CD4-positive, alpha-beta T cell (primary cell): Measurements from ENCODE around the gene IKZF2. TPM values are rescaled to one million over a fixed set of nuclear protein-coding genes. Genes with fewer than 3 reads are reported as not detected.

Experiments used
- ATAC-seq: fragments of 200-7000 bp; cut with Tn5 transposase; one replicate; pipeline ENCODE4 v1.10.0; 2022; ENCODE audit warnings: mild to moderate bottlenecking; ENCODE audit not compliant: poor library complexity
- CTCF ChIA-PET: fragments of 350-600 bp; sonication (Branson Sonifier 250); formaldehyde crosslinking; loops from one replicate; lab custom pipeline; 2021; ENCODE audit warnings: antibody characterized with exemption, inconsistent platforms; lab: Charles Lee
- POLR2A ChIA-PET: fragments of 350-600 bp; sonication (Branson Sonifier 250); formaldehyde crosslinking; loops from one replicate; lab custom pipeline; 2021; ENCODE audit warnings: antibody characterized with exemption, inconsistent platforms; lab: Charles Lee
- DNase-seq, 14 experiments: peaks; one replicate each; pipeline ENCODE4 v3.0.0-alpha.2; 2013 to 2020; ENCODE audit warnings: mixed read lengths in 2 of 14
- H3K27ac ChIP-seq, 2 donors: one replicate each; pipeline versions ENCODE4 v1.5.1 to v1.7.0; 2013; ENCODE audit warnings: low read length in 2 of 2, low read depth in 1 of 2, mild to moderate bottlenecking in 1 of 2
- H3K27me3 ChIP-seq, 2 experiments: 1 replicate in 1 of 2; 2 replicates in 1 of 2; pipeline versions ENCODE4 v1.6.1 to v1.7.0; 2013; ENCODE audit warnings: low read length in 2 of 2, control low read depth in 1 of 2, mild to moderate bottlenecking in 1 of 2, moderate library complexity in 1 of 2; ENCODE audit not compliant: insufficient read depth in 2 of 2, control insufficient read depth in 1 of 2
- H3K36me3 ChIP-seq: one replicate; pipeline ENCODE4 v1.6.1; 2013; ENCODE audit warnings: low read length, control low read depth; ENCODE audit not compliant: insufficient read depth
- H3K4me1 ChIP-seq: one replicate; pipeline ENCODE4 v1.6.1; 2013; ENCODE audit warnings: low read length, control low read depth; ENCODE audit not compliant: insufficient read depth
- H3K4me3 ChIP-seq: one replicate; pipeline ENCODE4 v1.5.1; 2013; ENCODE audit warnings: mild to moderate bottlenecking, low read length, moderate library complexity
- H3K9me3 ChIP-seq, 2 experiments: 1 replicate in 1 of 2; 2 replicates in 1 of 2; pipeline versions ENCODE4 v1.6.1 to v1.7.0; 2013; ENCODE audit warnings: low read length in 2 of 2, mild to moderate bottlenecking in 2 of 2, control low read depth in 1 of 2, moderate library complexity in 1 of 2; ENCODE audit not compliant: control insufficient read depth in 1 of 2, insufficient read depth in 1 of 2
- H3K27ac Mint-ChIP-seq: one replicate; pipeline ENCODE4 v1.8.0; 2020; ENCODE audit warnings: mixed read lengths
- H3K27me3 Mint-ChIP-seq: one replicate; pipeline ENCODE4 v1.8.0; 2021; ENCODE audit warnings: mixed read lengths
- H3K36me3 Mint-ChIP-seq: one replicate; pipeline ENCODE4 v1.8.0; 2021; ENCODE audit warnings: low read depth, mixed read lengths
- H3K4me1 Mint-ChIP-seq: one replicate; pipeline ENCODE4 v1.8.0; 2021; ENCODE audit warnings: low read depth, mixed read lengths
- H3K4me3 Mint-ChIP-seq: one replicate; pipeline ENCODE4 v1.8.0; 2020; ENCODE audit warnings: mild to moderate bottlenecking, mixed read lengths
- H3K9me3 Mint-ChIP-seq: one replicate; pipeline ENCODE4 v1.8.0; 2020; ENCODE audit warnings: mixed read lengths
- CTCF ChIP-seq: fragments of 200-600 bp; IDR thresholded peaks from one replicate; pipeline ENCODE4 v1.8.0; 2022; ENCODE audit warnings: antibody characterized with exemption, mild to moderate bottlenecking
- intact Hi-C, 2 experiments: fragments of 100-400 bp; cut with DNase I in 1 of 2; cut with micrococcal nuclease in 1 of 2; formaldehyde crosslinking; loops; one replicate each; pipeline versions ENCODE4 v1.15.1 to v1.9.0; 2023 to 2025; cut with DNase I, micrococcal nuclease
- total RNA-seq, 174 experiments: library from RNA in 2 of 174; stranded (reverse) in 2 of 174; gene quantifications; one replicate each; pipeline ENCODE4 v1.2.3 and lab custom pipeline; 2021 to 2026

IKZF2 gene
- total RNA-seq, 2 experiments from 2014 or later, result 8.7 to 8.9 TPM

GRCh38 chr2:212960336-212960735 is 191.1 kb downstream of the IKZF2 start:
- peaks cover 3% of the 10 kb centered on the region for H3K4me1 ChIP-seq
- H3K36me3 ChIP-seq, result no peaks in the 10 kb centered on the region
- no peak for TF ChIP-seq CTCF
- H3K4me1 Mint-ChIP-seq, result peaks cover 44% of the 10 kb centered on the region
- no peak overlapping the region for H3K4me3 Mint-ChIP-seq
- H3K9me3 ChIP-seq, result no peaks in the 10 kb centered on the region
- POLR2A ChIA-PET, result no interaction called here
- H3K27ac Mint-ChIP-seq, result no peak overlapping the region
- H3K36me3 Mint-ChIP-seq, result no peaks in the 10 kb centered on the region
- H3K27me3 ChIP-seq, result no peaks in the 10 kb centered on the region
- intact Hi-C loops, result no loop called here
- CTCF ChIA-PET, result no interaction called here
- no peaks in the 10 kb centered on the region for H3K27me3 Mint-ChIP-seq
- H3K4me3 ChIP-seq, result no peak overlapping the region
- no peak for DNase-seq
- H3K27ac ChIP-seq, result no peak overlapping the region
- no peak for ATAC-seq
- no peaks in the 10 kb centered on the region for H3K9me3 Mint-ChIP-seq

- Histone ChIP-seq H3K27me3 (no peaks in the 10 kb centered on the region), H3K4me3 (no peak overlapping the region), H3K9me3 (no peaks in the 10 kb centered on the region), H3K36me3 (no peaks in the 10 kb centered on the region), H3K4me1 (peaks cover 3% of the 10 kb centered on the region), H3K27ac (no peak overlapping the region)
- Mint-ChIP-seq H3K9me3 (no peaks in the 10 kb centered on the region), H3K36me3 (no peaks in the 10 kb centered on the region), H3K4me3 (no peak overlapping the region), H3K27ac (peak overlapping the region; percentile 75), H3K27me3 (no peaks in the 10 kb centered on the region), H3K4me1 (peaks cover 44% of the 10 kb centered on the region)
- no peak for TF ChIP-seq CTCF
- intact Hi-C loops, result no loop called here
- ChIA-PET POLR2A (no interaction called here), CTCF (no interaction called here)
- ATAC-seq, result no peak
- no peak for DNase-seq
Measured at GRCh38 chr2:212959471-212960117, 191.8 kb downstream of the IKZF2 start.

GRCh38 chr2:212958757-212959295 is 192.6 kb downstream of the IKZF2 start:
- ATAC-seq (peak; percentile 39), DNase-seq (peak in 3 of 14 experiments; percentile 11 to 50 (median 12))
- no peak for TF ChIP-seq CTCF
- no peaks in the 10 kb centered on the region for H3K27me3 ChIP-seq
- Mint-ChIP-seq H3K4me1 (peaks cover 44% of the 10 kb centered on the region), H3K36me3 (no peaks in the 10 kb centered on the region), H3K27ac (peak overlapping the region; percentile 75), H3K4me3 (peak overlapping the region; percentile 73), H3K9me3 (no peaks in the 10 kb centered on the region), H3K27me3 (no peaks in the 10 kb centered on the region)
- ChIA-PET POLR2A (interaction anchor here (1.1 kb wide), 1 partner anchor 10 kb away, joined by 3 read pairs; no protein-coding TSS in a partner anchor), CTCF (no interaction called here)
- intact Hi-C loops, result no loop called here
- H3K4me3 ChIP-seq, result peak overlapping the region; percentile 8
- peaks cover 3% of the 10 kb centered on the region for H3K4me1 ChIP-seq
- H3K36me3 ChIP-seq, result no peaks in the 10 kb centered on the region
- H3K9me3 ChIP-seq, result no peaks in the 10 kb centered on the region
- peak overlapping the region in 1 of 2 donors; percentile 1 for H3K27ac ChIP-seq
